Erythroblast (primary cell): ENCODE results near the gene ANKRD39.
"Not testable (repeated sequence)": the region's sequence is repeated elsewhere in the genome, so short reads cannot be mapped to it uniquely, and the experiment has no call there.

Experiments used
- DNase-seq, 2 experiments: peaks; one replicate each; lab custom pipeline; 2025; lab: John Stamatoyannopoulos, UW
- GATA1 ChIP-seq: IDR thresholded peaks from 2 replicates; pipeline ENCODE4 v1.6.1; 2011; ENCODE audit warnings: low read depth, mild to moderate bottlenecking, control low read depth, low read length, moderate library complexity
- POLR2A ChIP-seq: IDR thresholded peaks from 2 replicates; pipeline ENCODE4 v1.6.1; 2011; ENCODE audit warnings: mild to moderate bottlenecking, low read length

Gene ANKRD39

DNA sequence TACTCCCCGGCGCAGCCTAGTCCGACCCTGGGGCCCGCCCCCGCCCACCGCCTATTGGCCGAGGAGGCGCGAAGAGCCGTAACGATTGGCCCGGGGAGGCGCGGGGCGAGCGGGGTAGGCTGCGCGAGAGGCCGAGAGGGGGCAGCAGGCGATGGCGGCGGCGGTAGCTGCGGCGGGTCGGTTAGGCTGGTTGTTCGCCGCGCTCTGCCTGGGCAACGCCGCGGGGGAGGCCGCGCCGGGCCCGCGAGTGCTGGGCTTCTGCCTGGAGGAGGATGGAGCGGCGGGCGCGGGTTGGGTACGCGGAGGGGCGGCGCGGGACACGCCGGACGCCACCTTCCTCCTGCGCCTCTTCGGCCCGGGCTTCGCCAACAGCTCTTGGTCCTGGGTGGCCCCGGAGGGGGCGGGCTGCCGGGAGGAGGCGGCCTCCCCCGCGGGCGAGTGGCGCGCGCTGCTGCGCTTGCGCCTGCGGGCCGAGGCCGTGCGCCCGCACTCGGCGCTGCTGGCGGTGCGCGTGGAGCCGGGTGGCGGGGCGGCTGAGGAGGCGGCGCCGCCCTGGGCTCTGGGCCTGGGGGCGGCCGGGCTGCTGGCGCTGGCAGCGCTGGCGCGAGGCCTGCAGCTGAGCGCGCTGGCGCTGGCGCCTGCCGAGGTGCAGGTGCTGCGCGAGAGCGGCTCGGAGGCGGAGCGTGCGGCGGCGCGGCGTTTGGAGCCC, 41.5 kb downstream of the ANKRD39 start, which contains the start of gene CNNM3:
Gene CNNM3, plus strand, starts transcription at position 142 of the 709 bp plus-strand sequence. Its CDS starts 10 bp downstream, at position 152.
- DNase-seq = peak; percentile 94 to 98
- TF ChIP-seq POLR2A = peak; percentile 80
- TF ChIP-seq GATA1 = no peak

DNA sequence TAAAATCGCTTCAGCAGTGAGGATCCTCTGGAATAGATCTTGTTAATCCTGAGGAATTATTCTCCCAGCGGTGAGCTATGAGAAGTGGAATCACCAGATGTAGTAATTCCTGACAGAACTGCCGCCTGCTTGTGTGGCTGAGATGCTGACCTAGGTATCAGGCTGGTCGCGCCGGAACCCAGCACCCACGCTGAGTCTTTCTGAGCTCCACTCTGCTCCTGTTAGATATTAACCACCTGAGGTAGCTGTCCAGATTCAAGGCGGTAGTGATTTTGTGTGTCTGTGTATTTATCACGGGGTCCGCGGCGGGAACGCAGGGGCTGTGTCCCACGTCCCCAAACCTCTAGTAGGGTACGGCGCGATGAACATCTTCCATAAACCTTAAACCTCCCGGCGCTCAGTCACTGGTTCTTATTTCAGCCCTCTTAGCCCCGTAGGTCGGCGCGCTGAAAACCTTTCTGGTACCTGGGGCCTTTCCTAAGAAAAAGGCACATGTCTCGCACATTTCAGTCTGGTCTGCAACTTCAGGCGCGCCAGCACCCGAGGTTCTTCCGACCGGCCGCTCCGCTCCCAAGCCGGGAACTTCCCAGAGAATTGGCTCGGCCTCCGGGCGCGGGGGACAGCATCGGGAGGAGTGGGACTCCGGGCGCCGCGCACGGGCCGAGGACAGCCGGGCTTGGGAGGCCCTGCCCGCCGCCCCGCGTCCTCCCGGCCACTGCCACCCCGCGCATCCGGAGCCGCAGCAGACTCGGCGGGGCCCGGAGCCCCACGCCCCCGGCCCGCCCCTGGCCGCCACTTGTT, 42.3 kb downstream of the ANKRD39 start:
- TF ChIP-seq GATA1 (no peak), POLR2A (no peak)
- DNase-seq = peak in 1 of 2 experiments; percentile 64

DNA sequence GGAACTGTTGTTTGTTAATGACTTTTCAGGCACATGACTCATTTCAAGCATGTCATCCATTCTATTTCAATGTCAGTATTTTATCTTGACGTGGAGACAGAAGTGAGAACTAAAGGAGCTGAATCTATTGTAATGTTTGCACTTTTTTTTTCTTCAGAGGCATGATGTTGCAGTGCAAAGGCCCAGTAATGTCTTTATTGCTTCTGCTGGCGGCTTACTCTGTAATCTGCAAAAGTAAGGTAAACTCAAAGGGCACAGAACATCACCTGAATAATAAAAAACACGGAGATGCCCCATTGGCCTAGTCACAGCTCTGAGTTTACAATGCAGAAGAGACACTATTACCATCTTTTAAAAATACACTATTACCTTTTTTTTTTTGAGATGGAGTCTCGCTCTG, 44.2 kb downstream of the ANKRD39 start:
- TF ChIP-seq POLR2A = no peak
- no peak for TF ChIP-seq GATA1
- DNase-seq = no peak

DNA sequence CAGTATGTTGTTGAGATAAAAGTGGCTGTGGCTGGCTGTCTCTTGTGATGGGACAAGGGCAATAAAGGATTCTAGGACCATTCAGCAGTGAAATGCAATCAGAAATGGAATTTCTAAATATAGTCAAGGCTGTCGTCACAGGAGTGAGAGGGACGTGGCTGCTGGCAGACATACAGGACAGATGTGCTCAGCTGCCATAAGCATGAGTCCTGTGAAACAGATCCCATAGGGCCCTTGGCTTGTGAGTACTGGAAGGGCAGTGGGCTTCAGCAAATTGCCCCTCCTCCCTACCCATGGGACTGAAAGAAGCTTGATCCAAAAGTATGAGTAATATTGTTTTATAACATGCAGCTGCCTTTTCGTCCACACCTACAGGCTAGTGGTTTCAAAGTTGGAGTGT, 45.9 kb downstream of the ANKRD39 start:
- DNase-seq = no peak

DNA sequence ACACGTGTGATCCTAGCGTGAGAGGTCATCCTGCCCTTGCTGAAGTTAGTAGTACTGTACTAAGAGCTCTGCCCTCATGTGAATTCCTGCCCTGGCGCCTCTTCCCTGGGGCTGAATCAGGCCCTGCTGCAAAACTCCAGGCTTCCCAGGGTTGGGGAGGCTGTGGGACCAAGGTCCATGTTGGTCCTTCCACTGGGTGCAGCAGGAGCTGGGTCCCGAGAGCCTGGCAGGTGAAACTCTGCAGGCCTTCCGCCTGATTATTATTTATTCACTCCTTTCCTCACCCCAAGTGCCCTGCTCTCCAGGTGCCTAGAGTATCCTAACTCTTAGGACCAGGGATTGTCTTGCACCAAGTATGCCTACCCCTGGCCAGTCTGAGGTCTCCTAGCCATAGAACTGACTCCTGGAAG, 47.0 kb downstream of the ANKRD39 start:
- DNase-seq = no peak
- TF ChIP-seq POLR2A = no peak
- no peak for TF ChIP-seq GATA1

More for the DNA sequence above, 45.9 kb downstream of the ANKRD39 start:
- TF ChIP-seq GATA1 = no peak
- TF ChIP-seq POLR2A = no peak

DNA sequence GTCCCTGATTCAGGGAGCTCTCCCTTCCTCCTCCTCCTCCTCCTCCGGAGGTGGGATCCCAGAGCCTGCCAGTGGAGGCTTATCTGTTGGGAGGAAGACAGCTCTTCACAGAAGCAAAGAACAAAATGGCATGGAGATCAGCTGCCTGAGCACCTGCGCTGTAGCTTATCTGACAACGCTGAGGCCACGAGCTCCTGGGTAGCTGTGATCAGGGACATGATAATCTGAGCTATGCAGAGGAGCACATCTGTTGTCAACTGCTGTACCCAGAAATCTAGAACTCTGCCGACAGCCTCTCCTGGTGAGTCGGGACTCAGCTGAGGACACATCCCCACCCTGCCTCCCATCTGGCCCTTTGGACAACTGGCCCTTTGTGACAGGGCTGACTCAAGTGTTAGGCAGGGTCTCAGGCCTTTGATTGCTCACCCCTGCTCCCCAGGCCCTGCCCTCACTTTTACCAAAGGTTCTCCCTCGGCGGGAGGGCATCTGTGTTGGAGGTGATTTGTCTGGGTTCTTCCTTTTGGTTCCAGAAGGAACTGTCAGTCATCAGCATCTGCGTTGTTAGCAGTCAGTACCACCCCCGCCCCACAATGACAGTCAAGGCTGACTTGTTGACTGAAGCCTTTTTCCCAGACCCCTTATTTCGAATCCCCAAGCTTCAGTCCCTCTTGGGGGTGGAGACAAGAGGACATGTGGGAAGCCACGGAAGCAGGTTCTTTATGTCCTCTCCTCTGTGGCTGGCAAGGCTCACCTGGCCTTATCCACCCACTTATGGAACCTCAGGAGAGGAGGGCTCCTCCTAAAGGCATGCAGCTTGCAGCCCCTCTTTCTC, 47.6 kb downstream of the ANKRD39 start:
- peak in 1 of 2 experiments; percentile 81 for DNase-seq
- TF ChIP-seq POLR2A (no peak), GATA1 (no peak)

DNA sequence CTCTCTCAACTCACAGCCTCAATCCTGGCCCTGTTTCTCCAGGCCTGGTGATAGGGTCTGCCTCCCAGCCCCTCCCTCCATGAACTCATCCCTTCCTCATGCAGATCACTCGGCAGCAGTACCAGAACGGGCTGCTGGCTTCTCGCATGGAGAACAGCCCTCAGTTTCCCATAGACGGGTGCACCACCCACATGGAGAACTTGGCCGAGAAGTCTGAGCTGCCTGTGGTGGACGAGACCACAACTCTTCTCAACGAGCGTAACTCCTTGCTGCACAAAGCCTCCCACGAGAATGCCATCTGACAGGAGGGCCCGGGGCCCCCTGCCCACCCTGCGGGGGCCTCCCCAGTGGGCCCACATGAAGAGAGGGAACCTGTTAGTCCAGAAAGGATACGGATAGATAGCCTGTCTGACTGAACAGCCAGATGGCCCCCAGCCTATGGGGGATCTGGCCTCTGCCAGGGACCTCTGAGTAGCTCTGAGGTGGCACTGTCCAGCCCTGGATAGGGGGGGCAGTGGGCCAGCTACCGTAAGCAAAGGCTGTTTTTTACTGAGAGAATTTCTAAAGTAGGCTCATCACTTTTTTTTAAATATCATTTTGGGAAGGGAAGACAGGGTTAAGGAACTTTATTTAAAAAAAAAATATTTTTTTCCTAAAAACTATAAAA, 48.5 kb downstream of the ANKRD39 start:
- DNase-seq = no peak
- TF ChIP-seq POLR2A (no peak), GATA1 (no peak)

DNA sequence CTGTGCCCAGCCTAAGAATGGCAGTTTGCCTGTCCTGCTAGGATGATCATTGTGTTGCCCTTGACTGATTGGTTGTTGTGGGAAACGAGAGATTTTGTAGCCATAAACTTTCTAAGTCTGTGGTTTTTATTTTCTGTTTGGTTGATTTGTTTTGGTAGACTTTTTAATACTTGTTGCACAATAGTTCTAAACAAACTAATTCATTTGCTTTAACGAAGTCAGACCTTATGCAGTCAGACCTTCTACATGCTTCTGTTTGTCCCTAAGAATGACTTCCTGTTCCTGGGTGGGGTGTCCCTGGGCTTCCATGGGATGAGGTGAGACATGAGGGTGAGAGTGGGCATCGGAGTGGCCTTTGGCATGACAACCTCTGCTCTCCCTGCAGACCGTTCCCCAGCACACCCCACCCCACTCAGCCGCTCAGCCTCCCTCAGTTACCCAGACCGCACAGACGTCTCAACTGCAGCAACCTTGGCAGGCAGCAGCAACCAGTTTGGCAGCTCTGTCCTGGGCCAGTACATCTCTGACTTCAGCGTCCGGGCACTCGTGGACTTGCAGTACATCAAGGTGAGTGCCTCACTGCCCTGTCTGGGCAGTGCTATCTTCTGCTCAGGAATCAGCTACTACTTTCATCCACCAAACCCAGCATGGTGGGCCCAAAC, 49.5 kb downstream of the ANKRD39 start:
- no peak for DNase-seq
- TF ChIP-seq POLR2A (no peak), GATA1 (no peak)

DNA sequence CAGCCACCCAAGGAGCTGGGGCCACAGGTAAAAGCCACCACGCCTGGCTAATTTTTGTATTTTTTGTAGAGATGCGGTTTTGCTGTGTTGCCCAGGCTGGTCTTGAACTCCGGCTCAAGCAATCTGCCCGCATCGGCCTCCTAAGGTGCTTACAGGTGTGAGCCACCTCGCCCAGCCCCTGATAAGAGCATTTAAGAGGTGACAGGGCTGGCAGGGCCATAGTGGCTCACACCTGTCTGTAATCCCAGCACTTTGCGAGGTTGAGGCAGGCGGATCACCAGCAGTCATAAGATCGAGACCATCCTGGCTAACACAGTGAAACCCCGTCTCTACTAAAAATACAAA, 50.7 kb downstream of the ANKRD39 start:
- DNase-seq = no peak
- TF ChIP-seq GATA1 (no peak), POLR2A (no peak)

DNA sequence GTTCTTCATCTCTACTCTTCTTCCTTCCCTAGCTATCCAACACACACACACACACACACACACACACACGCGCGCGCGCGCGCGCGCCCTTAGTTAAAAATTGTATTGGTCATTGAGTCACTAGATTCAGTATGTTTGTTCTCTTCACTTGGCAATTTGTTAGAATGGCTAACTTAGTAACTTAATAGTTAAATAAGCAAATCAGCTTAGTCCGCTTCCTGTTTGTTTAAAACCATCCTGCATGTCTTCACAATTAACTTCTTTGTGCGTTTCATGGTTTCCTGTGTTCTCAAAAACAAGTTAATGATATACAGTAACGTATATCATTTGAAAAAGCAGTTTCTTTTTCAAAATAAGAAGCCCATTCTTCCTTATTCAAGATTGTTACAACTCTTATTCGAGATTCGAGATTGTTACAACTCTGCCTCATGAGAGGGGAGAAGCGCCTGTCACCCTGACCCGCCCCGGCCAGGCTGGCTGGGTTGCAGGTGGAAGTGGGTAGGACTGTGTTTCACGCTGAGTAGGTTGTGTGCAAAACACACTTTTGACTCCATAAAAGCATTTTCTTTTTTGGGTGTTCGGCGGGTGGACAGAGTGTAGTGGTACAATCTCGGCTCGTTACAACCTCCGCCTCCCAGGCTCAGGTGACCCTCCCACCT, 51.2 kb downstream of the ANKRD39 start:
- no peak for DNase-seq
- no peak for TF ChIP-seq POLR2A
- no peak for TF ChIP-seq GATA1

DNA sequence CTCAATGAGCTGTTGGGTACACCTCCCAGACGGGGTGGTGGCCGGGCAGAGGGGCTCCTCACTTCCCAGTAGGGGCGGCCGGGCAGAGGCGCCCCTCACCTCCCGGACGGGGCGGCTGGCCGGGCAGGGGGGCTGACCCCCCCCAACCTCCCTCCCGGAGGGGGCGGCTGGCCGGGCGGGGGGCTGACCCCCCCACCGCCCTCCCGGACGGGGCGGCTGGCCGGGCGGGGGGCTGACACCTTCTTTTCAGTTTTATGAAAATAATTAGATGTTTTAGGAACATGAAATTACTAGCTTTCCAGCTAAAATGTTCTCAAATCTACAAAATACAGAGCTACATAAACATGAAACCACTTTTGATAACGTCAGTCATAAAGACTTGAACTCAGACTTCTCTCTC, 51.9 kb downstream of the ANKRD39 start:
- not testable (repeated sequence) for DNase-seq

DNA sequence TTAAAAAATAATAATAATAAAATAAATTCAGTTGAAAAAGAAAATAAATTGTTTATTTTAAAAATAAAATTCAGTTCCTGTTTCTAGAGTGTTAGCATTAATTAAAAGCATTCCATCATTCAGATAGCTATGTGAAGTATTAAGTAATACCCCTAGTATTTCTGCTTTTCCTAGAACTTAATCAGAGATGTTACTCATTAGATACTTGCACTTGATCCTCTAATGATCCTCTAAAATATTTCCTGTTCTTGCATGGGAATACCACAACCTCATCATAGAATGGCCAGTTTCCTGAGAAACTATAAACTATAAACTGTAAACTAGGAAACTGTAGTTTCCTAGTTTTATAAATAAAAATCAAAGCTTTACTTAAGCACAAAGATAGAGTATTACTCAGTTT, 52.8 kb downstream of the ANKRD39 start:
- DNase-seq = no peak
- TF ChIP-seq POLR2A = no peak
- TF ChIP-seq GATA1 = no peak
